ENCODE measurements around the gene TMEM86B.
"Not testable (repeated sequence)": the region's sequence is repeated elsewhere in the genome, so short reads cannot be mapped to it uniquely, and the experiment has no call there.

The TMEM86B gene

DNA sequence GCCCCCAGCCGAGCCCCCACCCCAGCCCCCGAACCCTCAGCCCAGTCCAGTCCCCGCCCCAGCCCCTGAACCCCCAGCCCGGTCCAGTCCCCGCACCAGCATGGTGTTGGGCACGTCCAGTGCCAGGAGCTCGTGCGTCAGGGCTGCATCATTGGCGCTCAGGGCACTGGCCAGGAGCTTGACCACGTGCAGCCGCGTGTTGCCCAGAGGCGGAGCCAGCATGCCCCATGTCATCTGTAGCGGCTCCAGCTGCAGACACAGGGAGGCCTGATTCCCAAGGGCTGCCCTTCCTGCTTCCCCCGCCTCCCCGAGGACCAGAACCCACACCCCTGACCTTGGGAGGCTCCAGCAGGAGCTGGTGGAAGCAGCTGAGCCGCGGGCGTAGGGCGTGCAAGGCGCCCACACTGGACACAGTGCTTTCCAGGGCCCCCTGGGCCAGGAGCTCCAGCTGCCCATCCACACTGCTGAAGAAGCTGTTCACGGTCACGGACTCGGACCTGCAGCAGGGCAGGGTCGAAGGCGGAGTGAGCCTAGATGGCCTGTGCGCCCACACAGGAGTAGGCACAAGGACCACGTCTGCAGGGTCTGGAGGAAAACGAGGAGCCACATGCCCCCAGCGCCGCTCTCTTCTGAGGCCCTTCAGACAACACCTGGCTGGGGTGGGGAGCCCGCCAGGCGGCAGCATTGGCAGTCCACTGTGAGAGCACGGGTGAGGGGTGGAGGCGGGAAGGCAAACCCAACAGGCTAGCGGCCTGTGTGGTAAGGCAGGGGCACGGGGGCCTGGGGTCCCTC is 12.8 kb upstream of the TMEM86B start:
- no peak for DNase-seq

DNA sequence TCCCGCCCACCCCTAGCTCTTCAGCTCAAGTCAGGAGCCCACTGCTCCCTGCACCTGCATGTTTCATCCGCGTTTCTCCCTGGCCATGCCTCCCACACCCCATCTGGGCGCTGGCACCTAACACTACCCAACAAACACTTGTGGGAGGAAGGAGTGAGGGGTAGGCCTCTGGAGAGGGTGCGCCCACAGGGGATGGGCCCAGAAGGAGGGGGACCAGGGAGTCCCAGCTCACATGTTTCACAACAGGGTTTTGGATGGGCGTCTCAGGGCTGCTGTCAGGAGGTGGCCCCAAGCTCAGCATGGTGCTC is 12.1 kb upstream of the TMEM86B start:
- no peak for DNase-seq

GRCh38 chr19:55239004-55239403 is 10.4 kb upstream of the TMEM86B start:
- no peak for DNase-seq

GRCh38 chr19:55238030-55238429 is 9.5 kb upstream of the TMEM86B start:
- no peak for DNase-seq

GRCh38 chr19:55232986-55233385 is 4.4 kb upstream of the TMEM86B start:
- no peak for DNase-seq

GRCh38 chr19:55232286-55232602 is 3.7 kb upstream of the TMEM86B start:
- no peak for DNase-seq

DNA sequence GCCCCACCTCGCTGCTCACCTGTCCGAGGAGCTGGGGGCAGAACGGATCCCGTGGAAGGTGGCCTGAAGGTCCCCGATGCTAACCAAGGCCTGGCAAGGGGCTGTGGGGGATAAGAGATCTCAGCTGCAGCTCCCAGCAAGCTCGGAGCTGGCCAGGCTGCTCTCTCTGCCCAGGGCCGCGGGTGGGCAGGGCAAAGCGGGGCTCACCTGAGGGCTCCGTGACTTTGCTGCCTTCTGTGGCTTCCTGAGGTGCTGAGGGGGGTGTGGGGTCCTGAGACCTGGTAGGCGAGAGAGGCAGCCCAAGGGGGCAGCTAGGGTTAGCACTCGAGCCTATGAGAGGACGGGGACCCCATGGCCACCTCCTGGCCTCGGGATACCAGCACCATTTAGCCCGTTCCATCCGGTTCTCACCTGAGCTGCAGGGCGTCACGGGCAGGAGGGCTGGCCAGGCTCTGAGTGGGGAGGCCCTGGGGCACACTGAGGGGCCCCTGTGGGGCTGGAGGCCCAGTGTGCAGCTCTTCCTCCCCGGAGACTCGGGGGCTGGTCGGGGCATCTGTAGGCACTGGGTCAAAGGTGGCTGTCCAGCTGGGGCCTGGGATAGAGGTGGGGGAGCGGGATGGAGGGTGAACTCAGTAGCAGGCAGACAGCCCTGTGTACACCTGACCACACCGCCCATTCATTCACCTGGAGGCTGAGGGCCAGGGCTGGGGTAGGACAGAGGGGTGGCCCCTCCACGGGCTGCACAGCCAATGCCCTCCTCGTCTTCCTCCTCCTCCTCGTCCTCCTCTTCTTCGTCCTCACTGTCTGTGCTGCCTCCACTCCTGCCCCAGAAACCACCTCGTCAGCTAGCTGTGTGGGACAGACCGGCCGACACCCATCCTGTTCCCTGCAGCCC is 3.1 kb upstream of the TMEM86B start:
- no peak for DNase-seq

GRCh38 chr19:55230780-55231179 is 2.2 kb upstream of the TMEM86B start:
- no peak for DNase-seq

DNA sequence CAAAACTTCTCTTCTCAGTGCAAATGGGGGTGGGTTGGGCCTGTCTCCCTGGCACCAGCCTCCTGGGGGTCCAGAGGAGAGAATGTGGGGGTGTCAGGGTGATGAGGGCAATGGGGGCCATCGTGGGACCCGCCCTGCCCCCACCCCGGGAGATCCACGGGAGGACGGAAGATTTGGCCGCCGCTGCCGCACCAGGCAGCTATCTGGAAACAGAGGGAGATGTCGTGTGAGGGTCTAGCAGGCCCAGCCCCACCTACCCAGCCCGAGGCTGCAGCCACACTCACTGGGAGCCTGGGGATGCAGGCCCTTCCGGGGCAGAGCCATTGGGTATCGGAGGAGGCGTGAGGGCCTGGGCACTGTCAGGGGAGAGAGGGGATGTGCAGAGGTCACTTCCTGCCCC is 1.8 kb upstream of the TMEM86B start:
- no peak for DNase-seq

- DNase-seq, result no peak
Observed at GRCh38 chr19:55229789-55230182, 1.2 kb upstream of the TMEM86B start.

DNA sequence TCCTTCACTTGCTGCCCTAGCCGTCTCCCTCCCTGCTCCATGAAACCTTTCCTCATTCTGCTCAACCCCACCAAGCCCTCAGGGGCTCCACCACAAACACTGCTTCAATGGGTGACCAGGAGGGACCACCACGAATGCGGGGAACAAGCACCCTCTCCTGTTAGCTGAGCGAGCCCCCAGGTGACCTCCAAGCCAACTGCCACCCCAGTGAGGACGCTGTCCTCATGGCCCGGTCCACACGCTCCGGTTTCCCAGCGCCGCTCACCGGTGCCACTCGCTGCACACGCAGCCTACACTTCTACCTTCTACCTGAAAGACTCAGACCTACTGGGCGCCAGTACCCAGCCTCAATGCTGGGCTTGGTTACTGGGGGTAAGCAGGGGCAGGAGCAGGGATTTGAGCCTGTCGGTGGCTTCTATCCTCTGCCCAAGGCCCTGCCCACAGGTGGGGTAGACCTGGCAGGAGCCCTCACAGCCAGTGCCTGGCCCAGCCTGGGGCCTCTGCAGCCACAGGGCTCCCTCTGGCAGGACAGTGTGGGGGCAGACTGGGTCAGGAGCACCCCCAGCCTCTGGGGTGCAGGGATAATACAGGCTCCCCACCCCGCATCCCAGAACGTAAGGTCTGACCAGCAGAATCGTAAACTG is 704 bp upstream of the TMEM86B start:
- no peak for DNase-seq

DNA sequence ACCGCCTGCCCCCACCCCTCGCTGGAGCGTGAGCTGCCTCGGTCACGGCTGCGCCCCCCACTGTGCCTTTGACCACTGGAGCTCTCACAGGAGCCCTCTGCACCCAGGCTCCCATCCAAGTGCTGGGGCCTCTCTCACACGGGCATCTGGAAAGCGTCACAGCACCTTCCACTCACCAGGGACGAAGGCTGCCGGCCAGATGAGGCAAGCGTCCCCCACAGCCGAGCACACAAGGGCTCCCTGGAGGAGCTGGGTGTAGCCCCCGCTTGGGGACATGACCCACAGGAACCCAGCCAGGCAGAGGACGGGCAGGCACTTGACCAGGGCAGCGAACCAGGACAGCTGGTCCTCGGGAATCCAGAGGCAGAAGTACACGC is 560 bp downstream of the TMEM86B start:
- DNase-seq, result no peak

DNA sequence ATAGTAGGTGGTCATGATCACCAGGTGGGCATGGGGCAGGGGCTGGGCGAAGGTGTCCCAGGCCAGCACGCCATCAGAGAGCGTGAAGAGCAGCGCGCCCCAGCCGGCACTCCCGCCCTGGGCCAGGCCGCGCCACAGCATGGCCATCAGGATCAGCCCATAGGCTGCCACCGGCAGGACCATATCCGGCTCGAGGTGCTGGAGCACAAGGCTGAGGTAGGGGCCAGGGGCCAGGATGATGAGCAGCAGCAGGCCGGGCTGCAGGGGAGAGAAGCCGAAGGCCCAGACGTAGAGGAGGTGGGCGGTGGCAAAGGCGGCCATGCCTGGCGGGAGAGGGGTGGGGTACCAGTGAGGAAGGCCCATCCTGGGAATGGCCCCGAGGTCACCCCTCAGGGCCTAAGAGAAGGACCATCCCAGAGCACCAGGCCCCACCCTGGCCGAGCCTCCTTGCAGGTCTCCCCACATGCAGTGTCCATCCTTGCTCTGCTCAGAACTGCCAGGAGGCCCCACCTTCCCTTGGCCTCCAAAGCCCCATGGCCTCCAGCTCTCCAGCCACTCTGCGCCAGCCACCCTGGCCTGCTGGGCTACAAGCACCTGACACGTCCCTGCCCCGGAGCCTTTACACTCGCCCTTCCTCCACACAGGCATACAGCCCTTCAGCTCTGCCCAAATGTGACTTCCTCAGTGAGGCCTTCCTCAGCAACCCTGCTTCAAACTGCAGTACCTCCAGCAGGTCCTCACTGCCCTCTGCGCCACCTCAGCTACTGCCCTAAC is 1.1 kb downstream of the TMEM86B start:
- no peak for DNase-seq

DNA sequence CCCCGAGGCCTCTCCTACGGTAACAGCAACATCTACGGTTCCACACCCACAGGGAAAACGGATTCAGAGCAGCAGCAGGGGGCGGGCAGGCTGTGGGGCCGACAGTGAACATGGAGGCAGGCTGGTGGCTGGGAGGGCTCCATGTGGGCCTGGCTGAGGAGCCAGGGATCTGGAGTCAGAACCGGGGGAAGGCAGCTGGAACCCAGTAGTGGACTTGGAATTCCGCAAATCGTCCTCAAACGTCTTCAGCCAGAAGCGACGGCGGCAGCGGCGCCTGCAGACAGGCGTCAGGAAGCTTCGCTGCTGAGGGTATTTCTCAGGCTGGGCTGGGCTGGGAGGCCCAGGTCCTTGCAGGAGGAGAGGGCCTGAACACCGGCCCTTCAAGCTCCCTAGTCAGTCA is 1.8 kb downstream of the TMEM86B start:
- no peak for DNase-seq

DNA sequence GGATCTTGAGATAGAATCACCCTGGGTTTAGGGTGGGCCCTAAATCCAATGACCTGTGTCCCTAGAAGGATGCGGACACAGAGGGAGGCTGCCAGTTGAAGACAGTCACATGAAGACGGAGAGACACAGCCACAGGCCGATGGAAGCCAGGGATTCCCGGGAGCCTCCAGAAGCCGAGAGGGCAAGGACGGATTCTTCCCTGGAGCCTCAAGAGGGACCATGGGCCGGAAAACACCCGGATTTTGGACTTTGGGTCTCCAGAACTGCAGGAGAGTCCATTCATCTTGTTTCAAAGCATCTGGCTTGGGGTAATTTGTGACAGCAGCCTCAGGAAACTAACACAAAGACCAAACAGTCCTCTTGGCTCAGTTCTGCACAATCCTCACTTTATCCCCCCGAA is 2.3 kb downstream of the TMEM86B start:
- DNase-seq, result no peak

DNA sequence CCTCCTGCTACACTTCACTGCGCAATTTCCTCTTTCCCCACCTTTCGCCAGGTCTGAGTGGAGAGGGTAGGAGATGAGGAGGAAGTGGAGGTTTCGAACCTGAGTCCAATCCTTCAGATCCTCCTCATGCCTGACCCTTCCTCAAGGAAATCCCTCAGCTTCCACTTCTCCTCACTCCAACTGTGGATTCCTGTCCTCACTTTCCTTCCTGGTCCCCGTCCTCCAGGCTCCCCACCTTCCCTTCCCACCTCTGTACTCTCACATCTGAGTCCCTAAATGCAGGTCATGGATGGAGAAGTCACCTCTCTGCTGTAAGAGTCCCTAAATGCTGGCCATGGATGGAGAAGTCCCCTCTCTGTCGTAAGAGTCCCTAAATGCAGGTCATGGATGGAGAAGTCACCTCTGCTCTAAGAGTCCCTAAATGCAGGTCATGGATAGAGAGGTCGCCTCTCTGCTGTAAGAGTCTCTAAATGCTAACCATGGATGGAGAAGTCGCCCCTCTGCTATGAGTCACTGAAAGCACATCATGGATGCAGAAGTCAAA is 3.1 kb downstream of the TMEM86B start:
- DNase-seq, result no peak

GRCh38 chr19:55224679-55225414 is 3.7 kb downstream of the TMEM86B start:
- DNase-seq, result not testable (repeated sequence)

GRCh38 chr19:55224038-55224665 is 4.4 kb downstream of the TMEM86B start:
- no peak for DNase-seq

- no peak for DNase-seq
Observed at GRCh38 chr19:55223291-55224037, 5.1 kb downstream of the TMEM86B start.

DNA sequence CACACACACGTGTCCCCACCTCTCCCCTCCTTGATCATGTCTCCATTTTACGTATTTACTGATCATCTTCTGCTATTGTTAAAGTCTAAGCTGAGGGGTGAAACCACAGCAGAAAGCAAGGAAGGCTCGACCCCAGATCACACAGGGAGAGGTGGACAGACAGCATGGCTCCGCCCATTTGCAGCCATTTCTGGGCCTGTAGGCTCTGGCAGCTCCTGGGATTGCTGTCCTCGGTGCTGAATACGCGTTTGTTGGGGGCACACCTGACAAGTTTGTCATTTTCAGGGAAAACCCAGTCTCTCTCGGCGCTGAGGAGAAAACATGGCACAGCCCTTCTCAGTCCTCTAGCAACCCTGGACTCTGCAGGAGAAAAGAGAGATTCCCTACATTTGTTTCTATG is 8.0 kb downstream of the TMEM86B start:
- no peak for DNase-seq
